GM19395 (cell line): ENCODE measurements around the gene GNMT.

Experiments used
- ATAC-seq: cut with Tn5 transposase; IDR thresholded peaks from one replicate; pipeline ENCODE4 v1.9.1; 2021; ENCODE audit warnings: mild to moderate bottlenecking, moderate library complexity; ENCODE audit not compliant: unreplicated experiment

Gene GNMT

GRCh38 chr6:43011207-43011606, 50.7 kb downstream of the GNMT start:
- no peak for ATAC-seq

- no peak for ATAC-seq
Measured at GRCh38 chr6:43012364-43012763, 51.8 kb downstream of the GNMT start.

- ATAC-seq: peak; percentile 7
Measured at GRCh38 chr6:43013097-43013842, 52.7 kb downstream of the GNMT start.
